Measurements from ENCODE around the gene EHBP1L1.
"Not testable (repeated sequence)": the region's sequence is repeated elsewhere in the genome, so short reads cannot be mapped to it uniquely, and the experiment has no call there.

EHBP1L1 gene

GRCh38 chr11:65637032-65637557, 61.2 kb downstream of the EHBP1L1 start:
- DNase-seq = no peak

GRCh38 chr11:65637794-65638419, 62.1 kb downstream of the EHBP1L1 start, which contains the start of gene SIPA1:
Gene SIPA1 (plus strand): TSS chr11:65638101. CDS start chr11:65640922, 2,821 bp downstream.
- DNase-seq = peak in 1 of 2 experiments; percentile 77

- DNase-seq = not testable (repeated sequence)
These were observed 63.4 kb downstream of the EHBP1L1 start for GRCh38 chr11:65639228-65639597.

GRCh38 chr11:65639623-65640482, 64.0 kb downstream of the EHBP1L1 start:
- no peak for DNase-seq

- DNase-seq = no peak
These were observed 64.8 kb downstream of the EHBP1L1 start for GRCh38 chr11:65640483-65641296.

- no peak for DNase-seq
These were observed 65.6 kb downstream of the EHBP1L1 start for GRCh38 chr11:65641297-65642013.

Measured in NCI-H446 (cell line).